Uterus (tissue), 2 donors: ENCODE data around the gene CXCL12.

ENCODE experiments used
- CTCF ChIP-seq, 4 experiments: fragments of 200-600 bp in 2 of 4; fragments of 450-650 bp in 2 of 4; sonication (generic) in 2 of 4; IDR thresholded peaks; one replicate each; pipeline ENCODE4 v1.5.1; 2016 to 2019; ENCODE audit warnings: antibody characterized with exemption in 4 of 4, mild to moderate bottlenecking in 2 of 4, moderate library complexity in 1 of 4
- POLR2A ChIP-seq, 2 donors: fragments of 450-650 bp; IDR thresholded peaks; one replicate each; pipeline ENCODE4 v1.6.1; 2016; ENCODE audit warnings: antibody characterized with exemption in 2 of 2, mild to moderate bottlenecking in 1 of 2, moderate library complexity in 1 of 2

GRCh38 chr10:44404741-44405437, 20.0 kb upstream of the CXCL12 start:
- TF ChIP-seq POLR2A (IDR thresholded peaks at IDR 0.05) (no peak), CTCF (IDR thresholded peaks at IDR 0.05) (no peak)
